GM21576 (cell line): ENCODE data around the gene WFDC1.

Source experiments
- ATAC-seq: cut with Tn5 transposase; IDR thresholded peaks from one replicate; pipeline ENCODE4 v1.9.1; 2021; ENCODE audit warnings: mild to moderate bottlenecking, moderate library complexity; ENCODE audit not compliant: unreplicated experiment

The WFDC1 gene

GRCh38 chr16:84302111-84302954 is 7.7 kb downstream of the WFDC1 start:
- no peak for ATAC-seq

DNA sequence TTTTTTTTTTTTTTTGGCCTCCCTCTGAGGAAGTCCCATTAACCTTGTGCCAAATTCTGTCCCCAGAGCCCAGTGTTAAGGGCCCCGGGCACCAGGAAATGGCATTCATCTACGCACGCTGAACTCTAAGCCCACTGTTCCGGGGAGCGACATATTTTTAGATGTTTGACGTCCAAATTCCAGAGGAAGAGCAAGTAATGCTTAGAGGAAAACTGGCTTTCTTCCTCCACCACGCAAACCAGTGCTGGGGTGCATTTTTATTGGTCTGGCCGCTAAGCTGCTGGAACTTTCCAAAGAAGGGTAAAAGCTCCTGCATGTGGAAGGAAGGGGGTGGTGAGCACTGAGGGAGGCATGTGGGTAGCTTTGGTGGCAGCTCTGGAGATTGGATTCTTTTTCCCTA is 8.3 kb downstream of the WFDC1 start:
- no peak for ATAC-seq

DNA sequence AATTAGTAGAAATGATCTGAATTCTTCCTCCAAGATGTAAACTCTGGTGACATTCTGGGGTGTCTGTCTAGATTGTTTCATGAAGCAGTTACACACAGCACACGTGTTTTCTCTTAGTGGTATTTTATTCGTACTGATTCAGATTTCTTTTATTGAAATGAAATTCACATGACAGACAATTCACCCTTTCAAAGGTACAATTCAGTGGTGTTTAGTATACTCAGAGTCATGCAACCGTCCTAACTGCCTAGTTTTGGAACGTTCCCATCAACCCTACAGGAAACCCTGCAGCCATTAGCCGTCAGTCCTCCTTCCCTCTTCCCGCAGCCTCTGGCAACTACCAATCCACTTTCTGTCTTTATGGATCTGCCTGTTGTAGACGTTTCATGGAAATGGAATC is 8.8 kb downstream of the WFDC1 start:
- ATAC-seq = no peak

- no peak for ATAC-seq
Measured at GRCh38 chr16:84306564-84306963, 11.9 kb downstream of the WFDC1 start.

DNA sequence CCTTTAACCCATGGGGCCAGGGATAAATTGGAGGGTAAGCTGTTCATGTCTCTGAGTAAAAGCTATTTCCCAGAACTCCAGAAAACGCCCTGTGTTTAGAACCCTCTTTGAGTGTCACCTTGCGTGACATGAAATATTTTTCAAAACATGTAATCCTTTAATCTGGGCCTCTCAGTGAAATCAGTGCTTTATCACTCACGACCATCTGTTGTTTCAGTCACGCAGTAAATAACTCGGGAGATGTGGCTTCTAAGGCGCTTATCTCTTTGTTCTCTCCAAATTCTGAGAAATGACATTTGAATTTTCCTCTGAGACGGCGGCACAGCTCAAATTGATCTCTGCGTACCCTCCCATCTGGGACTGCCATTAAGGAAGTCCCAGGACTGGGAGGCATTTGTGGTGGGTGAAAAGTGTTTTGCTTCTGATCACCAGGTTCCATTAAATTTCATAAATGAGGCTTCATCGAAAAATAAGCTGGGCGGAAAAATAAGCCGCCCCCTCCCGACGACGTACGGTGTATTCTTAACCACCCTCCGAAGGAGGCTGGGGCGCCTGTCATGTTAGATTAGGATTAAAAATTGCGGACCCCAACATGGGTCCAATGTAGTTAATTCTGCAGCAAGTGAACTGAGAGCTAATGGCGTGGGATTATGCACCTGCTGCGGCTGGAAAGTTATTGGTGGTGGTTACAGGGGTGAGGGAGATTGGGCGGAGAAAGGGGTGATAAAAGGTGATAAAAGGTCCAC is 12.7 kb downstream of the WFDC1 start:
- ATAC-seq = no peak

DNA sequence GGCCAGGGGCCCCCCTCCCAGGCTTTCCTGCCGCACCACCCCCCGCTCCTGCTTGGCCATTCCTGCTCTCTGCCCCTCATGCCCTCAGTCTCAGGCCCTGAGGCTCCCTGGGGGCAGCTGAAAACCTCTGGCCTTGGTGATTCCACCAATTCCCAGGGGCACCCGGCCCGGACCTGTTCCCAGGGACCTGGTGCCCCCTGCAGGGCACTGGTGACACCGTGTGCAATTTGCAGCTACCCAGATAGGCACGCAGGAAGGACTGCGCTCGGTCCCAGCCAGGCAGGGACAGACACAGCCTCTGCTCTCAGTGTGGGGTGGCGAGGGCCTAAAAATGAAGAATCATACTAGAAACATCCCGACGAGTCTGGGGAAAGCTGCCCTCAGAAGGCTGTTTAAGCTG is 13.4 kb downstream of the WFDC1 start:
- no peak for ATAC-seq

- no peak for ATAC-seq
Measured at GRCh38 chr16:84310642-84311041, 16.0 kb downstream of the WFDC1 start.

GRCh38 chr16:84312783-84313382 is 18.2 kb downstream of the WFDC1 start:
- ATAC-seq = no peak

DNA sequence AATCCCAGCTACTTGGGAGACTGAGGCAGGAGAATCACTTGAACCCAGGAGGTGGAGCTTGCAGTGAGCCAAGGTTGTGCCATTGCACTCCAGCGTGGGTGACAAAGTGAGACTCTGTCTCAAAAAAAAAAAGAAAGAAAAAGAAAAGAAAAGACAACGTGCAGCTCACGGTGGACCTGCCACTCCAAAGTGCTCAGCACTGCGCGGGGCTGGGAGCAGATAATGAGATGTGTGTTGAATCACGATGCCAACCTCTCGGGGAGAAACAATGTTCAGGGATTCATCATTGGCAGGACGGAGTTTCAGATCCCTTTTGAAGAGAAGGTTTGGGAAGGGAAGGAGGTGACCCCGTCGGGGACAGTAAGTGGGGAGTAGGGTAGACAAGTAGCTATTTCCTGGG is 19.2 kb downstream of the WFDC1 start:
- no peak for ATAC-seq

GRCh38 chr16:84314373-84314772 is 19.7 kb downstream of the WFDC1 start:
- no peak for ATAC-seq

DNA sequence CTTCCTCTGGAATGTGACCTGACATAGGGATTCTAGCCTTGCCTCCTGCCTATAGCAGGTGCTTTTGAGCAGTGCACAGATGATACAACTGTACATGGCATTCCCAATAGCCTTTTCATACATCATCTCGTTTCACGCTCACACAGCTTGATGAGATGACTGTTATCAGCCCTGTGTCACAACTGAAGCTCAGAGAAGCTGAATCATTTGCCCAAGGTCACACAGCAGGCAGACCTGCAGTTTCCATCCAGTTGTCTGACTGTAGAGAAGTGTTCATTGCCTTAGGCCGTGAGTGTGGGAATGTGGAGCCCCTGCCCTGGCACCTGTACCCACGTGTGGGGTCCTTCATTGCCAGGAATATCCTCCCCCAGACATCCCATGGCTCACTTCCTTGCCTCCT is 20.1 kb downstream of the WFDC1 start:
- ATAC-seq = no peak

DNA sequence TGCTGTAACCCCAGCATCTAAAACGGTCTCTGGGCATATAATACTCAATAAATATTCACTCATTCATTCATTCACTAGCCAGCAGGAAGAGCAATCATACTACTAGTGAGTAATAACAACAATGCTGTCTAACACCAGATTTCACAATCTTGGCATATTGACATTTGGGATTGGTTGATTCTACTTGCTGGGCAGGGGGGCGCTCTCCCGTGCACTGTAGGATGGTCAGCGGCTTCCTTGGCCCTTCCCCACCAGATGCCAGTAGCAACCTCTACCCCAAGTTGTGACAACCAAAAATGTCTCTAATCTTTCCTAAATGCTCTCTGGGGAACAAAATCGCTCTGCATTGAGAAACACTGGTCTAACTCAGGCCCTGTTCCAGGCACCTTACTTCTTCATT is 20.7 kb downstream of the WFDC1 start:
- ATAC-seq = no peak

- ATAC-seq = no peak
Measured at GRCh38 chr16:84318091-84318975, 23.7 kb downstream of the WFDC1 start.

DNA sequence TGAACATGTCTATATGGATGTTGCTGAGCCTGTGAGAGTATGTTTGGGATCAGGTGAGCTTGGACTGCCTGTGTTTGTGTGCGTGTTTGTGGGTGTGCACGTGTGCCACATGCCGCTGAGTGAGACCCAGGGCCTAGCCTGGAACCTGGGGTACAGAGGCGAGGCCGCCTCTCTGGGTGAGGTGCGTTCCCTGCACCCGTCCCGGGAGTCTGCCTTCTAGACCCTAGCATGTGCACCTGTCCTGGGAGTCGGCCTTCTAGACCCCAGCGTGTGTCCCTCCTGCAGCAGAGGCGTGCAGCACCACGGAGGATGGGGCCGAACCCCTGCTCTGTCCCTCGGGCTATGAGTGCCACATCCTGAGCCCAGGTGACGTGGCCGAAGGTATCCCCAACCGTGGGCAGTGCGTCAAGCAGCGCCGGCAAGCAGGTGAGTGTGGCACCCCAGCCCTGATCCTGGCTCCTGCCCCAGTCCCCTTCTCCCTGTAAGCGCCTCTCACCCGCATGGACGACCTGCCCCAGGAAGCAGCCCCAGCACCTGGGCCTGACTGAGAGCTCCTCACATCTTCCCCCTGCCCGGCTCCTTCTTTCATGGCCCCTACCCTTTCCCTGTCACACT is 24.6 kb downstream of the WFDC1 start:
- ATAC-seq = no peak

DNA sequence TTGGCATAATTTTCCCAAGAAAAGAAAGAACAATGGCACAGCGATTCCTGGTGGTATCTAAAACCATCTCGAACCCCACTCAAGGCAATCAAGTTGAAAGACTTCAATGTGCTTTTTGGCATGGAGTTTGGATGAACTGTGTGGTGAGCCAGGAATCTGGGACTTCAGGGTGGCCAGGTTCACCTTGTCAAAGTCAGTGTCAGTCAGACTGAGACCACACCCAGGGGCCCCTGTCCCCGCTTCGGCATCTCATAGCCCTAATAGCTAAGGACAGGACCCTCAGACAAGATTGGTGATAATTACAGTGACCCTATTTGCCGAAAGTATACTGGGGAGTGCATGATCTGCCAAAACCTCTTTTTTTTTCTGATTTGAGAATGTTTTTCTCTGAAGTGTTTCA is 25.8 kb downstream of the WFDC1 start:
- ATAC-seq = no peak

DNA sequence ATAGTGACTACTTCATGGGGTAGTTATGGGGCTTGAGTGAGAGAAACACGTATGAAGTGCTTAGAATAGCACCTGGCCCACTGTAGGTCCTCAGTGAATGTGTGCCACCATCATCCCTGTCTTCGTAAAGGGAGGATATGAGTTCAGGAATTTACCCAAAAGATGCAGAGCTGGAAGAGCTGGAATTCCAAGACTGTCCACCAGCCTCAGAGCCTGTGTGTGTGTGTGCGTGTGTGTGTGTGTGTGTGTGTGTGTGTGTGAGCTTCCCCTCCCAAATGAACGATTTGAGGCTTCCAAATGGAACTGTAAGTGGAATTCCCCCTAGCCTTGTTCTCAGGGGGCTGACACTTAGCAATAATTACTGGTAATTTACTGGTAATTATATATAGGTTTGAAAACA is 27.3 kb downstream of the WFDC1 start:
- ATAC-seq = no peak

DNA sequence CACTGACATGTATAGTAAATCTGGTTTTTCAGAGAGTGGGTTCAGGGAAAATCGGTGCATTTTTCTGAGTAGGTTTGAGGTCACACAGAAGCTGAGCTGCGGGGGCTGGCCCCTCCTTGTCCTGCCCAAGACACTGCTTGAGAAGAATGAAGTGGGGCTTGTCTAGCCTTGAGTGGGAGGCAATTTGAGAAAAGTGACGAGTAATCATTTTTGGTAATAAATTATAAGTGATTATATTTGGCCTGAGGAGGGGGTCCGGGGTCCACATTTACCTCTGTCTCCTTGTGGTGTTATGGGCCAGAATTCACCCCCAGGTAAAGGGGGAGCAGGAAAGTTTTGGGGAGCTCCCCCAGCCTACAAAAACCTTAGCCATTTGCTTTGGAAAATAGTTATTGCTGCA is 28.1 kb downstream of the WFDC1 start:
- no peak for ATAC-seq

- no peak for ATAC-seq
Measured at GRCh38 chr16:84323606-84324005, 28.9 kb downstream of the WFDC1 start.

- ATAC-seq = no peak
Measured at GRCh38 chr16:84324434-84325262, 30.0 kb downstream of the WFDC1 start.

GRCh38 chr16:84326545-84326944 is 31.9 kb downstream of the WFDC1 start:
- ATAC-seq = no peak
